Stimulated activated CD4-positive, alpha-beta T cell treated with anti-CD3 and anti-CD28 coated beads, Interleukin-1b, Interleukin-23, amount 100 ng/mL, for 4 hours (primary cell): ENCODE results near the gene TSPAN5.
"Not testable (repeated sequence)": the region's sequence is repeated elsewhere in the genome, so short reads cannot be mapped to it uniquely, and the experiment has no call there.

Source experiments
- DNase-seq, 2 donors: peaks; one replicate each; pipeline ENCODE4 v3.0.0-alpha.2; 2020; ENCODE audit warnings: low read depth in 2 of 2

TSPAN5 gene

DNA sequence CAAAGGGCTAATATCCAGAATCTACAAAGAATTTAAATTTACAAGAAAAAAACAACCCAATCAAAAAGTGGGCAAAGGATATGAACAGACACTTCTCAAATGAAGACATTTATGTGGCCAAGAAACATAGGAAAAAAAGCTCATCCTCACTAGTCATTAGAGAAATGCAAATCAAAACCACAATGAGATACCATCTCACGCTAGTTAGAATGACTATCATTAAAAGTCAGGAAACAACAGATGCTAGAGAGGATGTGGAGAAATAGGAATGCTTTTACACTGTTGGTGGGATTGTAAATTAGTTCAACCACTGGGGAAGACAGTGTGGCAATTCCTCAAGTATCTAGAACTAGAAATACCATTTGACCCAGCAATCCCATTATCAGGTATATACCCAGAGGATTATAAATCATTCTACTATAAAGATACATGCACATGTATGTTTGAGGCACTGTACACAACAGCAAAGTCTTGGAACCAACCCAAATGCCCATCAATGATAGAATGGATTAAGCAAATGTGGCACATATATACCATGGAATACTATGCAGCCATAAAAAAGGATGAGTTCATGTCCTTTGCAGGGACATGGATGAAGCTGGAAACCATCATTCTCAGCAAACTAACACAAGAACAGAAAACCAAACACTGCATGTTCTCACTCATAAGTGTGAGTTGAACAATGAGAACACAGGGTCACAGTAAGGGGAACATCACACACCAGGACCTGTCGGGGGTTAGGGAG lies 197.1 kb downstream of the TSPAN5 start:
- not testable (repeated sequence) for DNase-seq

DNA sequence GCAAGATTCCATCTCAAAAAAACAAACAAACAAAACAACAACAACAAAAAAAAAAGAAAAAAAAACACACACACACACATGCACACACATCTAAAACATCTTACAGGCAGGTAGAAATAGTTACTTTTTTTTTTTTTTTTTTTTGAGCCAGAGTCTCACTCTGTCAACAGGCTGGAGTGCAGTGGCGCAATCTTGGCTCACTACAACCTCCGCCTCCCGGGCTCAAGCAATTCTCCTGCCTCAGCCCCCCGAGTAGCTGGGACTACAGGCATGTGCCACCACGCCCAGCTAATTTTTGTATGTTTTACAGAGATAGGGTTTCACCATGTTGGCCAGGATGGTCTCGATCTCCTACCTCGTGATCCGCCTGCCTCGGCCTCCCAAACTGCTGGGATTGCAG lies 201.0 kb downstream of the TSPAN5 start:
- not testable (repeated sequence) for DNase-seq

DNA sequence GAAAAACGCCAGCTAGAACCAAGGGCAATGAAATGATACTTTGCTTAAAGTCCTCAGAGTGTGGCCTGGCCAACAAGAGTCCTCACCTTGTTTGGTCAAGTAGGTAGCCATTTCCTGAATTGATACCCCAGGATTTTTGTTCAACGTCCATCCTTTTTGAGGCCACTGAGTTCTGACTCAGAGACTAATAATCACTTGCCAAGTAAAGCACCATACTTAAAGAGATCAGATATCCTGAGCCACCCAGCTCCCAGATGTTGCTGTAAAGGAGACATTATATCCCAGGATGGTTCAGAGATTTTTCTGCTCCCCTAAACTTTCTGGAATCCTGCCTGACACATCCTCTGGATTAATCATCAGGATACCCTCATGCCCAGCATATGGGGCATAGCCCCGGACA lies 206.3 kb downstream of the TSPAN5 start:
- no peak for DNase-seq

DNA sequence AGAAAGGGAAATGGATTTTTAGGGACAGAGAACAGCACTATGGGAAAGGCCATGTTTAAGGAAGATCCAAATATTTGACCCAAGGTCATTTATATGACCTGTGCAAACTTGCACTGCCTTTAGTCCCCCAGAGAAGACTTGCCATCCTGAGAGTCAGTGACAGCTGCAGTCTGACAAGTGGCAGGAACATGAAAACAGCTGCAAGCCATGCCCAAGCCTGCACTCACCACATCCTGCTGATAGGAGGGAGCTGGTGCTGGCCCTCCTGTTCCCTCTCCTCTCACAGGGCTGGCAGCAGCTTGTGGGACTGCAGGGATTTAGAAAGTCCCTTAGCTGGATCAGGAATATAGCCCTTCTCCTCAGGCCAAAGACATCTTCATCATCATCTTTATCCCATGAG lies 209.5 kb downstream of the TSPAN5 start:
- DNase-seq: peak in 1 of 2 donors; percentile 2

DNA sequence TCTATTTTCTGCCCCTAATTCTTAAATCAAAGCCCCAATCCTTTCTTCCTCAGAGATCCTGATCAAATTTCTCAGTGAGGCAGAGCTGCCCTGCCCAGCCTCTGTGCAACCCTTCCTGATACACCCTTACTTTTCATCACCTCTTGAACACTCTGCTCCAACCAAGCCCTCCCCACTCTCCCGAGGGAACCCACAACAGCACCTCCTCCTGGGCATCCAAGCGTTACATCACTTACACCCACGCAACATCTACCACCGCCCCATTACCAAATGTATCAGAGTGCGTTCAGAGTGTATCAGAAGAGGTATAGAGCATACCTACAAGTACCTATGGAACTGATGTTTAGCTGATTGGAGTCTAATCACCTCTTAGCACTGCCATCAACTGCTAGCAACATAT lies 210.8 kb downstream of the TSPAN5 start:
- DNase-seq: no peak

DNA sequence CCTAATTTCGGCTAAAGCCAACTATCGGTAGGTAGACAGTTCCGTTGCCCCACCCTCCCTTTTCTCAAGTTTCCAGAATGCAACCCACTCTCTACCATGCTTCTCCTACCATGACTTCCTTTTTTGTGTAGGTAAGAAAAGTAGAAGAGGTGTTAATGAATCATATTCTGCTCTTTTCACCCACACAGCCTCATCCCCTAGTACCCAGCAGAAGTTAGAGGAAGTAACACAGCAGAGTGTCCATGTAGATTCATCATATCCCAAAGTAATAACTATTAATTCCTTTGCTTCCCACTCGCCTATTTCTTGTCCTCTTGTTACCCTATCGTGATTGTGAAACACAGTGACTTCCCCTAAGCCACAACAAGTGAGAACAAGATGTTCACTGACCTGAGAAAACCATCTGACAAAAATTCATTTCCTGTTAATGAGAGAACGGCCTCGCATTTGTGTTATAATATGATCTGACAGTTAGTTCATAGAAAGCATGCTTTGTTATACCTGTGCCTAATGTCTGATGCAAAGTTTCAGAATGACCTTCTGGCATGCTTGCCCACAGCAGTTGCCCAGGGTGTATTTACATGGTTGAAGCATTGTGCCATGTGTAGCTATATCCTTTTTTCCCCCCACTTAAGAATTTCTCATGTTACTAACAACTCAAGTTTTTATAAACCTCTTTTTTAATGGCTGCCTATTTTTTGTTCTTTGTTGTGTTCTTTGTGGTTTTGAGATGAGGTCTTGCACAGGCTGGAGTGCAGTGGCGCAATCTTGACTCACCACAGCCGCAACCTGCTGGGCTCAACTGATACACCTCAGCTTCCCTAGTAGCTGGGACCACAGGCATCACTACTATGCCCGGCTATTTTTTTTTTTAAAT lies 211.7 kb downstream of the TSPAN5 start:
- DNase-seq: peak in 1 of 2 donors; percentile 19

DNA sequence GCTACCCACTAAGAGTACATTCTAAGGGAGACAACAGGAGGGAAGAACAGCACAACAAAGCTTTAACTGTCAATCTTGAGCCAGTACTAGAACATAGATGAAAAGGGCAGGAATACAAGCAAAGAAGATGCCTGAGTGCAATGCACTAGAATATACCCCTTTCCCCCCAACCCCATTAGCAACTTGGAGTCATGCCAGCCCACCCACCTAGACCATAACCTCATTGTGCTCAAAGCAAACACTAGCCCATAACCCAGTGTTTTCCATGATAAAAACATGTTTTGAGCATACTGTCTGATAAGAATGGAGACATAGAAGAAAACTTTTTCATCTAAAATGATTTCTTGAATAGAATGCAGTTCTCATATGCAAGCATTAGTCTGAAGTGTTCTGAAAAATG lies 214.0 kb downstream of the TSPAN5 start:
- no peak for DNase-seq

DNA sequence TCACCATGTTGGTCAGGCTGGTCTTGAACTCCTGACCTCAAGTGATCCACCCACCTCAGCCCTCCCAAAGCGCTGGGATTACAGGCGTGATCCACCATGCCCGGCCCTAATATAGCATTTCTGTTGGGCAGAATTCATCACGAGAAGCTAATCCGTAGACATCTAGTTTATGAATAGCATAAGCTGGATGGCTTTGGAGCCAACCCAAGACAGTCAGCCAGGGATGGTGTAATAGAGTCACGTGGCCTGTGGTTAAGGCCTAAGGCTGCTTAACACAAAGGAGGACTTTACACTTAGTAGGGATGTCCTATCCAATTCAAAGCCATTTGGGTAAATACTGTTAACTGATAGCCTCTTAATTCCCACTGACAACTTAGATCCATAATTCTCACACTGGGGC lies 223.6 kb downstream of the TSPAN5 start:
- no peak for DNase-seq

DNA sequence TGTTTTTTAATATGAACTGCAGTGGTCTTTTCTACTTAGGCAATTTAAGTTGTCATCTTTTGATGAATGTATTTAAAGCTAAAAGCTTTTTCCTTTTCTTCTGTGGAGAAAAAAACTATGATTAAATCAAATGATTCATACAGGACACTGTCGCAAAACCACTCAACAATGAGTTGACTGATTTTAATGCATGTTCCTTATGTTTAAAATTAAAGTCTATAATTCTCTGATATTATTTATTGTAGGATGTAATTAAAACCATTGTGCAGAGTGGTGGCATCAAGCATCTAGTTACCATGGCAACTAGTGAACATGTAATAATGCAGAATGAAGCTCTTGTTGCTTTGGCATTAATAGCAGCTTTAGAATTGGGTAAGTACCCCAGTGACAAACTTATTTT lies 224.7 kb downstream of the TSPAN5 start:
- no peak for DNase-seq

DNA sequence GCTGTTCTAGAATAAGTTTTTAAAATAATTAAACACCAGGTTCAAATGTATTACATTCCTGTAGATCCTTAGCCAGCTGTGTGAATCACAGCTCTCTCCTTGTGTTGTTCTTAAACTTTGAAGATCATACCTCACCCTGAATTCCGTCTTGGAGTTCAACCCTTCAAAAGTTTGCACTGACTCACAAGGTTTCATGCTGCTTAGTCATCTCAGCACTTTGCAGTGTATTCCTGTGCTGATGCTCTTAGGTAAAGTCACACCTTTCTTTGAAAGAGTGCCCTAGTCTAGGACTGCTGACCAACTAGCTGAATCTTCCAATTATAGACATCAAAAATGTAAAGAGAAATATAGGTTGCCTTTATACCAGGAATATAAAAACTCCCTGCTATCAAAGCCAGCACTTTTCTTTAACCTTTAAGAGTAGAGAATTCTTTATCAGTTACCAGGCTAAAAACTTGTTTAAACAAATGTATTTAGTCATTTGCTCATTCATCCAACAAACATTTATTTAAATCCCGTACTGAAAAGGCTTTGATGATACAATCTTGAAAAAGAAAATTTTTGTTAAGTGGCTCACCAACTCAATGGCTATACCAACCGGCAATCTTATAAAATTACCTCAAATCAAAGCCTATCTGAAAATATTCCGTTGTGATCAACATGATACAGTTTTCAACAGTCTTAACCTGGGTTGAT lies 227.6 kb downstream of the TSPAN5 start:
- no peak for DNase-seq

DNA sequence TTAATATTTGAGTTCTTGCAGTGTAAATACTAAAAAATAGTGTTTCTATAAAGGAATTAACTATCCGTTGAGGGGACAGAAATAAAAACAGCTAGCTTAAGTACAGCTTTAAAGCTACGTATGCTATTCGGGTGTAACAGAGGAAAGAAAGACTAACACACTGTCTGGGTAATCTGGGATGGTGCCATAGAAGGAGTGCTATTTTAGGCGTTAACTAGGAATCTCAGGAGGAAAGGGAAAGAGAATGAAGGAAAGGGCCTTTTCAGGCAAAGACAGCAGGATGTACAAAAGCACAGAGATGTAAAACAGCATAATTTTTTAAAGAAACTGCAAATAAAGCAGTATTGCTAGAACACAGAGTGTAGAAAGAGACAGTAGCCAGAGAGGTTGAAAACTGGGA lies 235.4 kb downstream of the TSPAN5 start:
- no peak for DNase-seq

DNA sequence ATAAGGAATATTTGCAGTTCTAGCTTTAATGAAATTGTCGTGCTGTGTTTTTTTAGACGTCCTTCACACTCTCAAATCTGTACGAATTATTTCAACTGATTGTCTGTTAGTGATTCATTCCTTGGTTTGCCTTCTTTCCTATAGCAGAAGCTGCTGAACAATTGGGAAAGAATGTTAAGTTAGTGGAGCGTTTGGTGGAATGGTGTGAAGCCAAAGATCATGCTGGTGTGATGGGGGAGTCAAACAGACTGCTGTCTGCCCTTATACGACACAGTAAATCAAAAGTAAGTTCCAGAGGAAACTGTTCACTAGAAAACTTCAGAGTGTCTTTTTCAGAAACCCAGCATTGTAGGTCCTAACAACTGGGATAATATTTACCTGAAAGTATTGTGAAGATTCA lies 237.3 kb downstream of the TSPAN5 start:
- no peak for DNase-seq
